GM18867 (cell line): Measurements from ENCODE around the gene TNRC18.
"Not testable (repeated sequence)": the region's sequence is repeated elsewhere in the genome, so short reads cannot be mapped to it uniquely, and the experiment has no call there.

Experiments
- ATAC-seq: cut with Tn5 transposase; IDR thresholded peaks from one replicate; pipeline ENCODE4 v1.9.1; 2021; ENCODE audit warnings: mild to moderate bottlenecking, moderate library complexity; ENCODE audit not compliant: unreplicated experiment

TNRC18 gene

DNA sequence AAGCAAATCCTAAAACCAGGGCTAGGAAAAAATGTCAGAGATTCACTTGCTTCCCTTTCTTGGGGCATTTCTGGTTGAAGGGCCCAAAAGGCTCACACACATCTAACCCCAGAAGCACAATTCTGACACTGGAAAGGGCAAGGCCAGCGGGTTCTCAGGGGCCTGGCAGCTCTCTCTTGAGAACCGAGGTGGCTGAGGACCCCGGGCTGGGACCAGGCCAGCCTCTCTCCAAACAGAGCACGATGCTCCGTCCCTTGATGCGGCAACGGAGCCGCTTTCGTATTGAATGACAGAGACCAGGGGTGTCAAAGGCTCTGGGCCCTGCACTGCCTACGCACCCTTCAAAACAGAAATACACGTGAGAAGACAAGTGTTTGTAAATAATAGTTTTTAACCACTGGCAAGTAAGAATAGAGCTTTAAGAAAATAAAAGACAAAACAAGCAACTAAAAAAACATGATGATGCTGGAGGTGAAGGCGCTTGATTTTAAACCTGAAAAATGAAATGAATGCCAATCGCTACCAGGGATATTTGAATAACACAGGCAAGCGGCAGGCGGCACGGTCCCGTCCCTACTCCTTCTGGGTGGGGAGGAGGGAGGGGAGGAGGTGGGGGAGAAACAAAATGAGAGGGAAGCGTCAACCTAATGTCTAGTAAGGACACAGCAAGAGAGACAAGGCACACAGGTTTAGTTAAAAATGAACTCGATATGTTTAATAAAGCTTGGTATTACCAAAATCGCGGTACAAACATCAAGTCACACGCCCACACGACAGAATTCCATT is 72.8 kb downstream of the TNRC18 start:
- no peak for ATAC-seq

- ATAC-seq = no peak
These were observed 73.5 kb downstream of the TNRC18 start for GRCh38 chr7:5350174-5350463.

GRCh38 chr7:5349437-5350173 is 74.0 kb downstream of the TNRC18 start:
- ATAC-seq = no peak

- no peak for ATAC-seq
These were observed 74.6 kb downstream of the TNRC18 start for GRCh38 chr7:5349005-5349380.

GRCh38 chr7:5348134-5349004 is 75.3 kb downstream of the TNRC18 start:
- ATAC-seq = no peak

- ATAC-seq = no peak
These were observed 78.0 kb downstream of the TNRC18 start for GRCh38 chr7:5345671-5346070.

DNA sequence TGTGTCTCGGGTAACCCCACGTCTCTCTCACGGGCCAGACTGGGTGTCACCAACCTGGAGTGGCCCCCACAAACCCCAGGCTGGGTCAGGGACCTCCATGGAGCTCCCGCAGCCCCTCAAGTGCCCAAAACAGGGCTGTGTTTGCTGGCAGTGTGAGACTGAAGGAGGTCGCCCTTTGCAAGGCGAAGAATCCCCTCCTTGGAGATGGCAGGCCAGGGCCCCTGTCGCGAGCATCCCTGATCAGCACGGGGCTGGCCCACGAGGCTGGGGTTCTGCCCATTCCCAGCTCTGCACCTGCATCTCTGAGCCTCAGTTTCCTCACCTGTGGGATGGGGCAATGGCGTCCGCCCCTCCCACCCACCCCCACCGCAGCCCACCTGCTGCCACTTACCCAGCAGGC is 78.5 kb downstream of the TNRC18 start:
- no peak for ATAC-seq

DNA sequence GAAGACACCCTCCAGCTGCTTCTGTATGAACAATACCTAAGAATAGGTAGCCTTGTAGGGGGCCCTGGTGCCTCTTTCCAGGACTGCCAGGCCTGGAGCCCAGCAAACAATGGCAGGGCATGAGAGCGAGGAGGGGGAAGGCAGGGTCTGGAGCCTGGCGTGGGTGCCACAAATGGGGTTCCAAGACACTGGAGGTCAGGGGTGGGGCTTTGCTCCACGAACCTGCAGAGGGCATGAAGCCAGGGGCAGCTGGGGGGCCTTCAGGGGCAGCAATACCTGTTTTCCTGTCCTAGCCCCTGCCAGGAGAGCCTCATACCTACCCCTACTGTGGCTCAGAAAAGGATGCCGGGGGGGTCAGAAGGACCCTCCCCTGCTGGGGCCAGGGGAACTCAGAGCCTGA is 79.3 kb downstream of the TNRC18 start:
- no peak for ATAC-seq

- no peak for ATAC-seq
These were observed 79.8 kb downstream of the TNRC18 start for GRCh38 chr7:5343884-5344283.

GRCh38 chr7:5342631-5343030 is 81.0 kb downstream of the TNRC18 start:
- no peak for ATAC-seq

DNA sequence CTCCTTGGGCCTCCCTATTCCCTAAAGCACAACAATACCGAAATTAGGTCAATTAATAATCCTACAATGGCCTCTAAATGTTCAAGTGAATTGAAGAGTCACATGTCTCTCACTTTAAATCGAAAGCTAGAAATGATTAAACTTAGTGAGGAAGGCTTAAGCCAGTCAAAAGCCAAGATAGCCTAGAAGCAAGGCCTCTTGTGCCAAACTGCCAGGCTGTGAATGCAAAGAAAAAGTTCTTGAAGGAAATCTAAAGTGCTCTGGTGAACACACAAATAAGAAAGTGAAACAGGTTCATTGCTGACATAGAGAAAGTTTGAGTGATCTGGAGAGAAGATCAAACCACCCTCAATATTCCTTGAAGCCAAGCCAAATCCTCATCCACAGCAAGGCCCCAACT is 83.7 kb downstream of the TNRC18 start:
- no peak for ATAC-seq

GRCh38 chr7:5337047-5337446 is 86.6 kb downstream of the TNRC18 start:
- ATAC-seq = no peak

DNA sequence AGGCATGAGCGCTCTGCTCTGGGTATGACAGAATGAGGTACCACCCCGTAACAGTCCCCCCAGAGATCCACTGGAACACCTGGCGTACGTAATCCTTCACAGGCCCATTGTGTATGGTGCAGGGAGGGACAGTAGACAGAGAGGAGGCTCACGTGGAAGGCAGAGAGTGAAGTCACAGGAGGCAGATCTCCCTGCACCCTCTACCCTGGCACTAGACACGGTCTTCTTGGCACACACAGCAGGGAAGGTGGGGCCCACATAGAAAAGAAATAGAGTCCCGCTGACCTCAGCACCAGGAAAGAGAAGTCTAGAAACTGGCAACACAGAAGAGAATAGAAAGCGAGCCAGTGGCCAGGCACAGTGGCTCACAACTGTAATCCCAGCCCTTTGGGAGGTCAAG is 89.0 kb downstream of the TNRC18 start:
- no peak for ATAC-seq

DNA sequence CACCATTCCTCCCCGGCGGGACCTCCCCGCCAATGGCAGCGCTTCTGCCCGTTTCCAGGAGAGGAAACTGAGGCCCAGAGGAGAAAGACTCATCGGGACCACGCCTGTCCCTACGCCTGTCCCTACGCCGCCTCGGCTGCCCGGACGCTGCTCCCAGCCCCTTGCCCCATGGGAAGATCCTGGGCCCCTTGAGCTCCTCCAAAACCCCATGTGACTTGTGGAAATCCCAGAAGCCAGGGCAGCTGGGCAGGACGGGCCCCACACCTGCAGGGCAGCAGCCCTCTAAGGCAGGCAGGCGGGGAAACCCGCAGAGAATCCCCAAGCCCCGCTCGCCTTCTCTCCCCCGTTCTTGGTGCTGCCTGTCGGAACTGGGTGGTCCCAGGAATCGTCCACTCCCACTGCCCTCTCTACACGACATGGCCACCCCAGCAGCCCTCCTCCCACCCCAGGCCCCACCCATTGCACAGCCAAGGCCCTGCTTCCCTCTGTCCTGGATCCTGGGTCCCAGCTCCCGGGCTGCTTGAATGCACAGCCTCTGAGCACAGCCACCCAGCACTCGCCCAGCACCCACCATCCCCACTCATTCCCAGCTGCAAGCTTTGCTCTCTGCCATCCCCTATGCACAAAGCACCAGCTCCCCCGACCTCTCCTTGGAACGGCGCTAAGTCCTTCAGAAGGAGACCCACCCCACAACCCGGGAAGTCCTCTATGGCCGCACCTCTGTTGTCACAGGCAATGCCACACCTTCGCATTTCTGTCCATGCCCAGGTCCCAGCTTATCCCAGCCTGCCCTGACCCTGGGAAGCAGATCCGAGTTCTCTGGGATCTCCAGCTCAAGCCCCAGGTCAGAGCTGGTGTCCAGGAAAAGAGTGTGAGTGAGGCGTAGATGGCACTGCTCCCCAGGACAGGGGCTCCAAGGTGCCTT is 90.3 kb downstream of the TNRC18 start:
- no peak for ATAC-seq

DNA sequence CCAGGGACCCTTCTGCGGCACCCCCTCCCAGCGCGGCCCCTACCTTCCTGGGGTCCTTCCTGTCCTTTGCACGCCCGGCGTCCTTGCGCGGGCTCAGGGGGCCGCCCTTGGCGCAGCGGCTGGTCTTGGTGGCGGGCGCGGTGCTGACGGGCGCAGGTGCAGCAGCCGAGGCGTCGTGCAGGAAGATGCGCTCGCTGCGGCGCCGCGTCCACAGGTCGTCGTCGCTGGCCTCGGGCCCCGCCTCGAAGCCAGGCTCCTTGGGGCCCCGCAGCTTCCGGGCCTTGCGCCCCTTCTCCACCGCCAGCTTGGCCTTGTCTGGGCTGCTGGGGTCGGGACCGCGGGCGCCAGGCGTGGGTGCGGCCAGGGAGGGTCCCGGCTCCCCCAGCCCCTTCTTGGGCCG is 91.1 kb downstream of the TNRC18 start:
- no peak for ATAC-seq

- no peak for ATAC-seq
These were observed 93.3 kb downstream of the TNRC18 start for GRCh38 chr7:5330288-5330687.

GRCh38 chr7:5324961-5325360 is 98.7 kb downstream of the TNRC18 start:
- no peak for ATAC-seq

- ATAC-seq = not testable (repeated sequence)
These were observed 99.5 kb downstream of the TNRC18 start for GRCh38 chr7:5323800-5324781.

DNA sequence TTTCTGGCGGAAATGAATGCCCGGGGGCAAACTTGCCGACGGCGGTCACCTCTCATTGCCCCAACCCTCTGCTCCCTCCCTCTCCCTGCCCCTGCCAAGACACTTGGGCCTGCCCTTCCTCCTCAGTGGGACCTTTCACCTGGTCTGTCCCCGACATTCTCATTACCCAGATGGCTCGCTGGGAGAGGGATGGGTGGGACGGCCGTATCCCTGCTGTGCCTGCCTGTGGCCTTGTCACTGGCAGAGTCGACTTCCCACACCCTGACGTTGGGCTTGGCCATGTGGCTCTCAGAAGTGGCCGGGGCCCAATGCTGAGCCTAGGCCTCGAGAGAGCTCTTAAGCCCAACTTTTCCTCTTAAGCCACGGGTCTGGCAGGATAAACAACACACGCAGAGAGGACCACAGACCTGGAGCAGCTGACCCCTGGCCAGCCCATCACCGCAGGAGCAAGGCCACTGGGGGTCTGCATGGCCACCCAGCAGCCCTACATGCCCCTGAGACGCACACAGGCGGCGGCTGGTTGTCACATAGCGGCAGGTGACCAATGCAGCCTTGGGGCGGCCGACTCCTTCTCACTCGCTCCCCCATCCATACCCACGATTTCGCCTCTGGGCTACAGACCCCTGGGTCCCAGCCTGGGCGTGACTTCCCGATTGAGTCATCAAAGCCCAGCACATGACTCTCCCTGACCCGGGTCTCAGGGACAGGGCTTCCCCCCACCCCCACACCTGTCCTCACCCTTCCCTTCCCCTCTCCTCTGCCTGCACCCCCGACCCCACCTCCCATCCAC is 100.8 kb downstream of the TNRC18 start:
- no peak for ATAC-seq
